GM12891 (cell line): Measurements from ENCODE around the gene ATXN7.

Experiments used
- DNase-seq: peaks from one replicate; pipeline ENCODE4 v3.0.0; 2011; ENCODE audit warnings: low spot score; ENCODE audit not compliant: insufficient read length
- FAIRE-seq: peaks from 2 replicates; lab custom pipeline; 2011; peaks lifted over from hg19 to GRCh38; lab: Jason Lieb, UNC
- PAX5 ChIP-seq: IDR thresholded peaks from 2 replicates; pipeline ENCODE4 v1.6.1; 2011; ENCODE audit warnings: low read length, moderate library complexity, mild to moderate bottlenecking; ENCODE audit not compliant: insufficient read depth, severe bottlenecking
- POLR2A ChIP-seq: IDR thresholded peaks from 2 replicates; pipeline ENCODE4 v1.6.1; 2011; ENCODE audit warnings: low read depth, low read length, control low read depth
- POLR2AphosphoS5 ChIP-seq: IDR thresholded peaks from 2 replicates; pipeline ENCODE4 v1.6.1; 2011; ENCODE audit warnings: low read depth, low read length, control low read depth
- POU2F2 ChIP-seq: IDR thresholded peaks from 2 replicates; pipeline ENCODE4 v1.6.1; 2011; ENCODE audit warnings: low read depth, mild to moderate bottlenecking, control low read depth, low read length, moderate library complexity
- SPI1 ChIP-seq: IDR thresholded peaks from 2 replicates; pipeline ENCODE4 v1.6.1; 2011; ENCODE audit warnings: low read depth, low read length, control low read depth
- TAF1 ChIP-seq: IDR thresholded peaks from 2 replicates; pipeline ENCODE4 v1.6.1; 2011; ENCODE audit warnings: low read depth, low read length, control low read depth

Gene ATXN7

DNA sequence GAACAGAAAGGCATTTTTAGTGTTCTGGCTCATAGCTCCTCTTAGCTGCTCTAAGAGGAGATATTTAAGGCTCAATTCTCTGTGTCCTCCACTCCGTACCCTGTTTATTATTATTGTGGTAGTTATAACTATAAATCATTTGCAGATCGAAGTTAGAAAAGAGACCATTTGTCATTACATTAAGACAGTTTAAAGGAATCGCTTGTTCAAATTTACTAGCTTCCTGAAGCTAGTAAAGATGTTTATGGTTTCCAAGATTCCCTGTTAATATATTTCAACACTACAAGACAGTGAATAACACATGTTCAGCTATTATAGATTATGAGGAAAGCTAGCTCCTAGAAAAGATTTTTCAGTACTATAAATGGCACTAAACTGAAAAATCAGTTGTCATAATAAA, 12.6 kb downstream of the ATXN7 start:
- DNase-seq = no peak
- TF ChIP-seq PAX5 (no peak), TAF1 (no peak), POU2F2 (no peak), SPI1 (no peak), POLR2A (no peak), POLR2AphosphoS5 (no peak)
- FAIRE-seq = no peak

GRCh38 chr3:63877737-63878393, 14.2 kb downstream of the ATXN7 start:
- DNase-seq (no peak), FAIRE-seq (no peak)
- TF ChIP-seq POLR2AphosphoS5 (no peak), TAF1 (no peak), PAX5 (no peak), POLR2A (no peak)

- DNase-seq (no peak), FAIRE-seq (no peak)
- no peak for TF ChIP-seq POLR2AphosphoS5
- no peak for TF ChIP-seq POLR2A
- no peak for TF ChIP-seq SPI1
- no peak for TF ChIP-seq PAX5
- TF ChIP-seq TAF1 = no peak
- TF ChIP-seq POU2F2 = no peak
These were observed 14.9 kb downstream of the ATXN7 start for GRCh38 chr3:63878394-63879060.

- FAIRE-seq (no peak), DNase-seq (no peak)
- no peak for TF ChIP-seq POLR2A
These were observed 17.0 kb downstream of the ATXN7 start for GRCh38 chr3:63880653-63881052.

DNA sequence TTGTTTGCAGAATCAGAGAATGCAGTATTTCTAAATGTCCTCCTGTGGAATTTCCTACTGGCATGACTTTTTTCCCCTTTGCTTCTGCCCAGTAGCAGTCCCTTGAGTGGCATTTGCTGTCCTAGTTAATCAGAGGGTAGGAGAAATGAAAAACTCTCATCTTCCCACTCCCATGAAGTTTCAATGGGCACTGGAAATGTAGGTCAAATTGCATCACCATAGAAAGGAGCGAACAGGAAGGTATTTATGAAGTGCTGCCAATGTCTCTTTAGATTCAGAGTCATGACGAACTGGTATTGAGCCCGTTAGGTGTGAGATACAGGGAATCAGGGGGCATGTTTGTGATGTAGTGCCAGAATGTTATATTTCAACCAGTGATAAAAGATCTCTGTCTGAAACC, 23.2 kb downstream of the ATXN7 start:
- FAIRE-seq (no peak), DNase-seq (no peak)
- TF ChIP-seq POLR2A (no peak), PAX5 (no peak), POU2F2 (no peak), TAF1 (no peak), POLR2AphosphoS5 (no peak), SPI1 (no peak)

DNA sequence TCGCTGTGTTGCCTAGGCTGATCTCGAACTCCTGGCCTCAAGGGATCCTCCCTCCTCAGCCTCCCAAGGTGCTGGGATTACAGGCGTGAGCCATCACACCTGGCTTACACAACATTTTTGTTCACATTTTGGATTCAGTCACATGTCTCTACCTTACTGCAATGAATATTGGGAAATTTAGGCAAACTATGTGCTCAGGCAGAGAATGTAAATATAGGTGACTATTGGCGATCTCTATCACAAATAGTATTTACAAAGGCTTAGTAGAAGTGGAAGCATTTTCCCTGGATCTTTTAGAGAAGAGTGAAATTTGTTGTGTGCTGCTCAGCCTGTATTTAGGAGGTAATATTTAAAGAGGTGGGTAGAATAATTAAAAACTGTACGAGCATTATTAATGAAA, 27.9 kb downstream of the ATXN7 start:
- DNase-seq (no peak), FAIRE-seq (no peak)
- no peak for TF ChIP-seq SPI1
- no peak for TF ChIP-seq POLR2A
- no peak for TF ChIP-seq TAF1
- no peak for TF ChIP-seq POLR2AphosphoS5
- TF ChIP-seq POU2F2 = no peak
- no peak for TF ChIP-seq PAX5

- FAIRE-seq = no peak
- no peak for DNase-seq
- TF ChIP-seq PAX5 (no peak), POU2F2 (no peak), SPI1 (no peak), POLR2AphosphoS5 (no peak), POLR2A (no peak), TAF1 (no peak)
These were observed 29.2 kb downstream of the ATXN7 start for GRCh38 chr3:63892773-63893352.

DNA sequence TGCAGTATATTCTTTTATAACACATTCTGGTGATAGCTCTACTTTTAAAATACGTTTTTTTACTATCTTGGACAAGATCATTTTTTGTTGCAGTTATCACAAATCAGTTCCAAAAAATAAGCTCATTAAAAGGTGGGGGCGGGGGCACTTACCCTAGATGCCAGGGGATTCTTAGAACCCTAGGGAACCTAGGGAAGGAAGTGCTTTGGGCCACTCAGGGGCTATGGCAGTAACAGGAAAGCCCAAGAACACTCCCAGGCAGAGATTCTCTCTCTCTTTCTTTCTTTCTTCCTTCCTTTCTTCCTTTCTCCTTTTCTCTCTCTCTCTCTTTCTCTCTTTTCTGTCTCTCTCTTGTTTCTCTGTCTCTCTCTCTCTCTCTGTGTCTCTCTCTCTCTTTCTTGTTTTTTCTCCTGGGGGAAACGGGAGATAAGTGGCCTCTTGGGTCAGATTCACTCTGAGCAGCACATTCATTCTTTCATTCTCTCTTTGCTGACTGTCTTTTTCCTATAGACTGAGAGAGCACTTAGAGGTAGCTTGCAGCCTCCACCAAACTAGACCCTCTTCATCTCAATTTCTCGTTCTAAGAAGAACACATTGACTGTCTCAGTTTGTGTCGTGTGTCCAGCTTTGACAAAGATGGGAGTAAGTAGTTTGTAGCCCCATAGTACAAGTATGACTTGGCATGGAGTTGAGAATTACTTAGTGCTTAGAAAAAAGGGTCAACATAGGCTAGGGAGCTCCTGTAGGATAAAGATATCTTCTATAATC, 31.9 kb downstream of the ATXN7 start:
- no peak for DNase-seq
- FAIRE-seq = no peak
- TF ChIP-seq SPI1 (no peak), POU2F2 (no peak), POLR2AphosphoS5 (no peak), POLR2A (no peak), TAF1 (no peak), PAX5 (no peak)

GRCh38 chr3:63896332-63897030, 32.8 kb downstream of the ATXN7 start:
- DNase-seq = no peak
- FAIRE-seq = no peak
- TF ChIP-seq PAX5 (no peak), POU2F2 (no peak), POLR2AphosphoS5 (no peak), SPI1 (no peak), TAF1 (no peak), POLR2A (no peak)
